ENCODE results near the gene PTH1R. TPM values are rescaled to one million over a fixed set of nuclear protein-coding genes. Genes with fewer than 3 reads are reported as not detected.

PTH1R gene
- polyA plus RNA-seq, 2 of the 4 experiments (the other 2 are of a cell fraction) = 0.45 to 0.53 TPM

DNA sequence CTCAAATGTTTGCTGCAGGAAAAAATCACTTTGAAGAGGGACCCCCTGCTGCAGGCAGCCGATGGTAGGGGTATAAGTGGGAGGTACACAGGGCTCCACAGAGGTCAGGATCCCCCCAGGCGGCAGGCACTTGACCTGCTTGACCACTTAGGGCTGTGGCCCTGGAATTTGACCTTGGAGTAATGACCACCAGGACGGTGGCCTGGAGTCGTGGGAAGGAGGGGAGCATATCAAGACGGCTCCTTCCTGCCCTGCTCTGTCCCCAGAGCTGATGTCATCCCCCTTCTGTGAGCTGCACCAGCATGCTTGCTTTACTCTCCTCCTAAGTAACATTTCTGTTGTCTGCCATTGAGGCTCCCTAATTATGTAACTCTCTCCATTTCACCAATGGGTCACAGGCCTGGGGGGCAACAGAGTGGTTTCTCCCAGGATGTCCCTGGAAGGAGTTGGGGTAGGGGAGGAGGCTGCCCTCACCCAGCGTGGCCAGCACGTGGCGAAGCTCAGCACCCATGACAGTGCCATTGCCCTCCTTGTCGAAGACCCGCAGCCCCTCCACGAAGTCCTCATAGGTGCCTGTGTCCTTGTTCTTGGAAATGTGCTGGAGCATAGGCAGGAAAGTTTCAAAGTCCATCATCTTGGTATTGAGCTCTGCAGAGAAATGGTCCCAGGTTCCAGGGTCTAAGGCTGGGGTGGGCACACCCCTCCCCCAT is 18.4 kb upstream of the PTH1R start:
- ChIA-PET POLR2A (no interaction called here), CTCF (interaction anchor here (1.2 to 1.9 kb wide), 4 partner anchors 12 to 134 kb away, joined by 3 to 7 read pairs (median 4); no protein-coding TSS in a partner anchor)
- Histone ChIP-seq H3K4me2 (no peak overlapping the region), H3K4me1 (no peaks in the 10 kb centered on the region), H3K4me3 (no peak overlapping the region), H3K9me3 (no peaks in the 10 kb centered on the region), H3K27ac (no peak overlapping the region)
- WGBS (ENCODE audit: missing lambda C conversion rate) = 32% methylated on average over 6 of the region's 11 CpGs
- DNase-seq (ENCODE audit: low read depth in 1 of 2, low spot score in 1 of 2) (no peak), ATAC-seq (no peak), FAIRE-seq (no peak)
- TF ChIP-seq EHF (CRISPR knock-in tag; IDR thresholded peaks at IDR 0.05) = no peak
- TF ChIP-seq, protein P1, sequence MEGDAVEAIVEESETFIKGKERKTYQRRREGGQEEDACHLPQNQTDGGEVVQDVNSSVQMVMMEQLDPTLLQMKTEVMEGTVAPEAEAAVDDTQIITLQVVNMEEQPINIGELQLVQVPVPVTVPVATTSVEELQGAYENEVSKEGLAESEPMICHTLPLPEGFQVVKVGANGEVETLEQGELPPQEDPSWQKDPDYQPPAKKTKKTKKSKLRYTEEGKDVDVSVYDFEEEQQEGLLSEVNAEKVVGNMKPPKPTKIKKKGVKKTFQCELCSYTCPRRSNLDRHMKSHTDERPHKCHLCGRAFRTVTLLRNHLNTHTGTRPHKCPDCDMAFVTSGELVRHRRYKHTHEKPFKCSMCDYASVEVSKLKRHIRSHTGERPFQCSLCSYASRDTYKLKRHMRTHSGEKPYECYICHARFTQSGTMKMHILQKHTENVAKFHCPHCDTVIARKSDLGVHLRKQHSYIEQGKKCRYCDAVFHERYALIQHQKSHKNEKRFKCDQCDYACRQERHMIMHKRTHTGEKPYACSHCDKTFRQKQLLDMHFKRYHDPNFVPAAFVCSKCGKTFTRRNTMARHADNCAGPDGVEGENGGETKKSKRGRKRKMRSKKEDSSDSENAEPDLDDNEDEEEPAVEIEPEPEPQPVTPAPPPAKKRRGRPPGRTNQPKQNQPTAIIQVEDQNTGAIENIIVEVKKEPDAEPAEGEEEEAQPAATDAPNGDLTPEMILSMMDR (IDR thresholded peaks at IDR 0.05) = no peak
- TF ChIP-seq GATA3 (IDR thresholded peaks at IDR 0.05; ENCODE audit: borderline replicate concordance) = no peak
- TF ChIP-seq RARB (CRISPR knock-in tag; IDR thresholded peaks at IDR 0.05) = no peak
- TF ChIP-seq, protein P2, sequence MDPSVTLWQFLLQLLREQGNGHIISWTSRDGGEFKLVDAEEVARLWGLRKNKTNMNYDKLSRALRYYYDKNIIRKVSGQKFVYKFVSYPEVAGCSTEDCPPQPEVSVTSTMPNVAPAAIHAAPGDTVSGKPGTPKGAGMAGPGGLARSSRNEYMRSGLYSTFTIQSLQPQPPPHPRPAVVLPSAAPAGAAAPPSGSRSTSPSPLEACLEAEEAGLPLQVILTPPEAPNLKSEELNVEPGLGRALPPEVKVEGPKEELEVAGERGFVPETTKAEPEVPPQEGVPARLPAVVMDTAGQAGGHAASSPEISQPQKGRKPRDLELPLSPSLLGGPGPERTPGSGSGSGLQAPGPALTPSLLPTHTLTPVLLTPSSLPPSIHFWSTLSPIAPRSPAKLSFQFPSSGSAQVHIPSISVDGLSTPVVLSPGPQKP (IDR thresholded peaks at IDR 0.05; ENCODE audit: low read depth, low read length) = no peak
- no peak for TF ChIP-seq SMC3 (IDR thresholded peaks at IDR 0.05)
- no peak for TF ChIP-seq MAZ (IDR thresholded peaks at IDR 0.05; ENCODE audit: borderline replicate concordance, low read depth, low read length)
- TF ChIP-seq CBX2 (IDR thresholded peaks at IDR 0.05; ENCODE audit: borderline replicate concordance, low read depth) = no peak
- TF ChIP-seq NPAS2 (CRISPR knock-in tag; IDR thresholded peaks at IDR 0.05; ENCODE audit: borderline replicate concordance) = no peak
- TF ChIP-seq, protein P3, sequence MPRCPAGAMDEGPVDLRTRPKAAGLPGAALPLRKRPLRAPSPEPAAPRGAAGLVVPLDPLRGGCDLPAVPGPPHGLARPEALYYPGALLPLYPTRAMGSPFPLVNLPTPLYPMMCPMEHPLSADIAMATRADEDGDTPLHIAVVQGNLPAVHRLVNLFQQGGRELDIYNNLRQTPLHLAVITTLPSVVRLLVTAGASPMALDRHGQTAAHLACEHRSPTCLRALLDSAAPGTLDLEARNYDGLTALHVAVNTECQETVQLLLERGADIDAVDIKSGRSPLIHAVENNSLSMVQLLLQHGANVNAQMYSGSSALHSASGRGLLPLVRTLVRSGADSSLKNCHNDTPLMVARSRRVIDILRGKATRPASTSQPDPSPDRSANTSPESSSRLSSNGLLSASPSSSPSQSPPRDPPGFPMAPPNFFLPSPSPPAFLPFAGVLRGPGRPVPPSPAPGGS (IDR thresholded peaks at IDR 0.05) = no peak
- TF ChIP-seq EP300 (IDR thresholded peaks at IDR 0.05) = no peak
- no peak for TF ChIP-seq JUNB (IDR thresholded peaks at IDR 0.05)
- TF ChIP-seq, protein P4, sequence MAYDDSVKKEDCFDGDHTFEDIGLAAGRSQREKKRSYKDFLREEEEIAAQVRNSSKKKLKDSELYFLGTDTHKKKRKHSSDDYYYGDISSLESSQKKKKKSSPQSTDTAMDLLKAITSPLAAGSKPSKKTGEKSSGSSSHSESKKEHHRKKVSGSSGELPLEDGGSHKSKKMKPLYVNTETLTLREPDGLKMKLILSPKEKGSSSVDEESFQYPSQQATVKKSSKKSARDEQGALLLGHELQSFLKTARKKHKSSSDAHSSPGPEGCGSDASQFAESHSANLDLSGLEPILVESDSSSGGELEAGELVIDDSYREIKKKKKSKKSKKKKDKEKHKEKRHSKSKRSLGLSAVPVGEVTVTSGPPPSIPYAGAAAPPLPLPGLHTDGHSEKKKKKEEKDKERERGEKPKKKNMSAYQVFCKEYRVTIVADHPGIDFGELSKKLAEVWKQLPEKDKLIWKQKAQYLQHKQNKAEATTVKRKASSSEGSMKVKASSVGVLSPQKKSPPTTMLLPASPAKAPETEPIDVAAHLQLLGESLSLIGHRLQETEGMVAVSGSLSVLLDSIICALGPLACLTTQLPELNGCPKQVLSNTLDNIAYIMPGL (CRISPR knock-in tag; IDR thresholded peaks at IDR 0.05; ENCODE audit: borderline replicate concordance) = no peak
- TF ChIP-seq TP53 (CRISPR knock-in tag; IDR thresholded peaks at IDR 0.05) = no peak
- TF ChIP-seq ZFP36 (IDR thresholded peaks at IDR 0.05; ENCODE audit: borderline replicate concordance, partially characterized antibody) = no peak
- no peak for TF ChIP-seq HEYL (CRISPR knock-in tag; IDR thresholded peaks at IDR 0.05)
- no peak for TF ChIP-seq ZSCAN20 (CRISPR knock-in tag; IDR thresholded peaks at IDR 0.05)
- TF ChIP-seq POLR2AphosphoS2 (conservative IDR thresholded peaks at IDR 0.05; ENCODE audit: low read length) = no peak

DNA sequence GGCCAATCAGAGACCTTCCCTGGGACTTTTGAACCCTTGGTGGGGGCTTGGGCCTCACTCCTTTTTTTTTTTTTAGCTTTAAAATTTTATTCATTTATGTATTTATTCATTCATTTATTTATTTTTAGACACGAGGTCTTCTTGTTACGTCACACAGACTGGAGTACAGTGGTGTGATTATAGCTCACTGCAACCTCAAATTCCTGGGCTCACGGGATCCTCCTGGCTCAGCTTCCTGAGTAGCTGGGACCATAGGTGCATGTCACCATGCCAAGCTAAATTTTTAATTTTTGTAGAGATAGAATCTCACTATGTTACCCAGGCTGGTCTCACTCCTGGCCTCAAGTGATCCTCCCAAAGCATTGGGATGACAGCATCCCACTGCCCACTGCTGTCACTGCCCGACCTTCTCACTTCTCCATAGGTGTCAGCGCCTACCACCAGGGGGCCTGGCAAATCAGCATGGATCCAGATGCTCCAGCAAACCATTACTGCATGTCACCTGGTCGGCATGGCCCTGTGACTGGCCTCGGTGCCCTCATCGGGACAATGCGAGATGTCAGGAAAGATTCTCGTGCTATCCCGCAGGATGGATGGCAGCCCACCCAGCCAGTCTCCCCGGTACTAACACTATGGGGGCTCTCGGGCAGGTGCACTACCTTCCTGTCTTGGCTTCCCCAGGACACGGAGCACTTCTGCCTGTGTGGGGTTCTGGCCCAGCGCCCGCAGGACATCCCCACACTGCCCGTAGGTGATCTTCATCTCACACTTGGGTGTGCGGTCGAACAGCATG is 17.3 kb upstream of the PTH1R start:
- CTCF ChIA-PET = interaction anchor here (1.2 to 1.9 kb wide), 4 partner anchors 11 to 135 kb away, joined by 3 to 7 read pairs (median 4); no protein-coding TSS in a partner anchor
- H3K4me3 ChIP-seq = no peak overlapping the region
- peak; percentile 54 to 88; a peak in 4 of 6 replicates for ATAC-seq
- no peaks in the 10 kb centered on the region for H3K4me1 ChIP-seq
- 0 out of 5 replicates have a peak, but pooled peaks of 1 of the 2 experiments have one; percentile 14 for TF ChIP-seq RAD21 (conservative IDR thresholded peaks at IDR 0.05 in 1 of 2, IDR thresholded peaks at IDR 0.05 in 1 of 2)
- TF ChIP-seq, protein P1 (IDR thresholded peaks at IDR 0.05) = peak; percentile 20; the same call in 1 of the 3 replicates
- TF ChIP-seq, protein P5, sequence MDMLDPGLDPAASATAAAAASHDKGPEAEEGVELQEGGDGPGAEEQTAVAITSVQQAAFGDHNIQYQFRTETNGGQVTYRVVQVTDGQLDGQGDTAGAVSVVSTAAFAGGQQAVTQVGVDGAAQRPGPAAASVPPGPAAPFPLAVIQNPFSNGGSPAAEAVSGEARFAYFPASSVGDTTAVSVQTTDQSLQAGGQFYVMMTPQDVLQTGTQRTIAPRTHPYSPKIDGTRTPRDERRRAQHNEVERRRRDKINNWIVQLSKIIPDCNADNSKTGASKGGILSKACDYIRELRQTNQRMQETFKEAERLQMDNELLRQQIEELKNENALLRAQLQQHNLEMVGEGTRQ (IDR thresholded peaks at IDR 0.05) = no peak
- no peak for FAIRE-seq
- no peak overlapping the region for H3K27ac ChIP-seq
- no peak overlapping the region for H3K4me2 ChIP-seq
- H3K9me3 ChIP-seq = no peaks in the 10 kb centered on the region
- 73% methylated on average over 11 of the region's 19 CpGs for WGBS (ENCODE audit: missing lambda C conversion rate)
- POLR2A ChIA-PET = no interaction called here
- DNase-seq (ENCODE audit: low read depth in 1 of 2, low spot score in 1 of 2) = peak in 1 of 2 experiments; percentile 34
